ENCODE results near the gene WDR90. TPM values are rescaled to one million over a fixed set of nuclear protein-coding genes. Genes with fewer than 3 reads are reported as not detected.

The WDR90 gene
- total and polyA plus RNA-seq, 2 of the 13 experiments (the other 11 are each of a cell fraction or from before 2014, with no cell fraction given): 14.9 to 28.9 TPM

GRCh38 chr16:636206-637080 is 12.7 kb upstream of the WDR90 start, which contains the start of gene METTL26 (continued):
- TF ChIP-seq NR2F1 (CRISPR knock-in tag; IDR thresholded peaks at IDR 0.05): 0 out of 4 replicates have a peak, but pooled peaks of 1 of the 2 experiments have one; percentile 8
- peak; percentile 67 for TF ChIP-seq FOXC1 (CRISPR knock-in tag; IDR thresholded peaks at IDR 0.05; ENCODE audit: borderline replicate concordance)
- no peak; the same call in 1 of the 2 replicates for TF ChIP-seq ZNF891 (CRISPR knock-in tag; IDR thresholded peaks at IDR 0.05)
- peak; percentile 85; the same call in 1 of the 2 replicates for TF ChIP-seq NAIF1 (CRISPR knock-in tag; IDR thresholded peaks at IDR 0.05; ENCODE audit: borderline replicate concordance)
- peak; percentile 79; the same call in 1 of the 2 replicates for TF ChIP-seq LBX2 (CRISPR knock-in tag; IDR thresholded peaks at IDR 0.05; ENCODE audit: borderline replicate concordance)
- TF ChIP-seq IRF9 (CRISPR knock-in tag; IDR thresholded peaks at IDR 0.05; ENCODE audit: borderline replicate concordance): peak; percentile 73; the same call in 1 of the 2 replicates
- TF ChIP-seq TBL1XR1 (IDR thresholded peaks at IDR 0.05; ENCODE audit: borderline replicate concordance, low read length, partially characterized antibody): no peak
- no peak for TF ChIP-seq JUNB (CRISPR knock-in tag; IDR thresholded peaks at IDR 0.05; ENCODE audit: borderline replicate concordance)
- no peak for TF ChIP-seq DDIT3 (CRISPR knock-in tag; IDR thresholded peaks at IDR 0.05)
- TF ChIP-seq, protein P1, sequence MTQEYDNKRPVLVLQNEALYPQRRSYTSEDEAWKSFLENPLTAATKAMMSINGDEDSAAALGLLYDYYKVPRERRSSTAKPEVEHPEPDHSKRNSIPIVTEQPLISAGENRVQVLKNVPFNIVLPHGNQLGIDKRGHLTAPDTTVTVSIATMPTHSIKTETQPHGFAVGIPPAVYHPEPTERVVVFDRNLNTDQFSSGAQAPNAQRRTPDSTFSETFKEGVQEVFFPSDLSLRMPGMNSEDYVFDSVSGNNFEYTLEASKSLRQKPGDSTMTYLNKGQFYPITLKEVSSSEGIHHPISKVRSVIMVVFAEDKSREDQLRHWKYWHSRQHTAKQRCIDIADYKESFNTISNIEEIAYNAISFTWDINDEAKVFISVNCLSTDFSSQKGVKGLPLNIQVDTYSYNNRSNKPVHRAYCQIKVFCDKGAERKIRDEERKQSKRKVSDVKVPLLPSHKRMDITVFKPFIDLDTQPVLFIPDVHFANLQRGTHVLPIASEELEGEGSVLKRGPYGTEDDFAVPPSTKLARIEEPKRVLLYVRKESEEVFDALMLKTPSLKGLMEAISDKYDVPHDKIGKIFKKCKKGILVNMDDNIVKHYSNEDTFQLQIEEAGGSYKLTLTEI (CRISPR knock-in tag; conservative IDR thresholded peaks at IDR 0.05): no peak
- no peak for TF ChIP-seq MZF1 (CRISPR knock-in tag; IDR thresholded peaks at IDR 0.05; ENCODE audit: borderline replicate concordance)
- TF ChIP-seq ZNF501 (CRISPR knock-in tag; IDR thresholded peaks at IDR 0.05): peak; percentile 83
- TF ChIP-seq TRIM24 (CRISPR knock-in tag; IDR thresholded peaks at IDR 0.05): no peak
- peak; percentile 45 for TF ChIP-seq ZFP62 (CRISPR knock-in tag; IDR thresholded peaks at IDR 0.05)
- TF ChIP-seq, protein P2, sequence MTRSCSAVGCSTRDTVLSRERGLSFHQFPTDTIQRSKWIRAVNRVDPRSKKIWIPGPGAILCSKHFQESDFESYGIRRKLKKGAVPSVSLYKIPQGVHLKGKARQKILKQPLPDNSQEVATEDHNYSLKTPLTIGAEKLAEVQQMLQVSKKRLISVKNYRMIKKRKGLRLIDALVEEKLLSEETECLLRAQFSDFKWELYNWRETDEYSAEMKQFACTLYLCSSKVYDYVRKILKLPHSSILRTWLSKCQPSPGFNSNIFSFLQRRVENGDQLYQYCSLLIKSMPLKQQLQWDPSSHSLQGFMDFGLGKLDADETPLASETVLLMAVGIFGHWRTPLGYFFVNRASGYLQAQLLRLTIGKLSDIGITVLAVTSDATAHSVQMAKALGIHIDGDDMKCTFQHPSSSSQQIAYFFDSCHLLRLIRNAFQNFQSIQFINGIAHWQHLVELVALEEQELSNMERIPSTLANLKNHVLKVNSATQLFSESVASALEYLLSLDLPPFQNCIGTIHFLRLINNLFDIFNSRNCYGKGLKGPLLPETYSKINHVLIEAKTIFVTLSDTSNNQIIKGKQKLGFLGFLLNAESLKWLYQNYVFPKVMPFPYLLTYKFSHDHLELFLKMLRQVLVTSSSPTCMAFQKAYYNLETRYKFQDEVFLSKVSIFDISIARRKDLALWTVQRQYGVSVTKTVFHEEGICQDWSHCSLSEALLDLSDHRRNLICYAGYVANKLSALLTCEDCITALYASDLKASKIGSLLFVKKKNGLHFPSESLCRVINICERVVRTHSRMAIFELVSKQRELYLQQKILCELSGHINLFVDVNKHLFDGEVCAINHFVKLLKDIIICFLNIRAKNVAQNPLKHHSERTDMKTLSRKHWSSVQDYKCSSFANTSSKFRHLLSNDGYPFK (CRISPR knock-in tag; IDR thresholded peaks at IDR 0.05; ENCODE audit: borderline replicate concordance): peak; percentile 56; the same call in 1 of the 2 replicates
- peak; percentile 89; the same call in 1 of the 2 replicates for TF ChIP-seq ZNF615 (CRISPR knock-in tag; IDR thresholded peaks at IDR 0.05; ENCODE audit: borderline replicate concordance)
- TF ChIP-seq ZNF629 (CRISPR knock-in tag; conservative IDR thresholded peaks at IDR 0.05): no peak; the same call in 1 of the 2 replicates
- TF ChIP-seq CENPT (CRISPR knock-in tag; IDR thresholded peaks at IDR 0.05; ENCODE audit: low read depth): 0 out of 2 replicates have a peak, but pooled peaks have one; percentile 22
- TF ChIP-seq, protein P3, sequence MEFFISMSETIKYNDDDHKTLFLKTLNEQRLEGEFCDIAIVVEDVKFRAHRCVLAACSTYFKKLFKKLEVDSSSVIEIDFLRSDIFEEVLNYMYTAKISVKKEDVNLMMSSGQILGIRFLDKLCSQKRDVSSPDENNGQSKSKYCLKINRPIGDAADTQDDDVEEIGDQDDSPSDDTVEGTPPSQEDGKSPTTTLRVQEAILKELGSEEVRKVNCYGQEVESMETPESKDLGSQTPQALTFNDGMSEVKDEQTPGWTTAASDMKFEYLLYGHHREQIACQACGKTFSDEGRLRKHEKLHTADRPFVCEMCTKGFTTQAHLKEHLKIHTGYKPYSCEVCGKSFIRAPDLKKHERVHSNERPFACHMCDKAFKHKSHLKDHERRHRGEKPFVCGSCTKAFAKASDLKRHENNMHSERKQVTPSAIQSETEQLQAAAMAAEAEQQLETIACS (CRISPR knock-in tag; IDR thresholded peaks at IDR 0.05): no peak; the same call in 1 of the 2 replicates
